ENCODE results near the gene UBE2H.

UBE2H gene

DNA sequence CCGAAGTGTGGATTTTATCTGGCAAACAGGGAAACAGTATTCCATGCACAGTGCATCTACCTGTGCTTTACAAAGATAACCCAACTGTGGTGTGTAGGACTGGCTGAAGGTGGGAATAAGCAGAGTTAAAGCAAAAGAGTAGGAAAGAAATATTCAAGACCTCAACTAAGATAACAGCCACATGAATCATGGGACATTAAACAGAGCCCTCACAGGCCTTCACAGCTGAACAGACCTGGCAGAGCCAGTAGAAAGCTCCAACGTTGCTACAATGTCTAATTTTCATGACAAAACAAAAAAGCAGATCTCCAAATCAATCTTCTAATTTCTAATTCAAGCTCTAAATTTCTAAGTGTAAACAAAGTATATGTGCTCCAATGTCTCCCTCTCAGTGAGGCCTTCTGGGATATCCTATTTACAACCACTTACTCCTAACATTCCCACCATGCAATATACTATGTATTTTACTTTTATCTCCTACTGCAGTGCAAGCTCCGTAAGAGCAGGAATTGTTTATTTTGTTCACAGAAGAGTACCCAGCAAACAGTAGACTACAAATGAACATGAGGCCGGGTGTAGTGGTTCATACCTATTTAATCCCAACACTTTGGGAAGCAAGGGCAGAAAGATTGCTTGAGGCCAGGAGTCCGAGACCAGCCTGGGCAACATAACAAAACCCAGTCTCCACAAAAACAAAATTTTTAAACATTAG lies 63.5 kb downstream of the UBE2H start:
- H3K9me2 ChIP-seq (replicated peaks; ENCODE audit: insufficient read depth, low read length), result no peaks in the 10 kb centered on the region
- TF ChIP-seq EZH2phosphoT487 (conservative IDR thresholded peaks at IDR 0.05; ENCODE audit: low read length), result no peak
- TF ChIP-seq, protein P1, sequence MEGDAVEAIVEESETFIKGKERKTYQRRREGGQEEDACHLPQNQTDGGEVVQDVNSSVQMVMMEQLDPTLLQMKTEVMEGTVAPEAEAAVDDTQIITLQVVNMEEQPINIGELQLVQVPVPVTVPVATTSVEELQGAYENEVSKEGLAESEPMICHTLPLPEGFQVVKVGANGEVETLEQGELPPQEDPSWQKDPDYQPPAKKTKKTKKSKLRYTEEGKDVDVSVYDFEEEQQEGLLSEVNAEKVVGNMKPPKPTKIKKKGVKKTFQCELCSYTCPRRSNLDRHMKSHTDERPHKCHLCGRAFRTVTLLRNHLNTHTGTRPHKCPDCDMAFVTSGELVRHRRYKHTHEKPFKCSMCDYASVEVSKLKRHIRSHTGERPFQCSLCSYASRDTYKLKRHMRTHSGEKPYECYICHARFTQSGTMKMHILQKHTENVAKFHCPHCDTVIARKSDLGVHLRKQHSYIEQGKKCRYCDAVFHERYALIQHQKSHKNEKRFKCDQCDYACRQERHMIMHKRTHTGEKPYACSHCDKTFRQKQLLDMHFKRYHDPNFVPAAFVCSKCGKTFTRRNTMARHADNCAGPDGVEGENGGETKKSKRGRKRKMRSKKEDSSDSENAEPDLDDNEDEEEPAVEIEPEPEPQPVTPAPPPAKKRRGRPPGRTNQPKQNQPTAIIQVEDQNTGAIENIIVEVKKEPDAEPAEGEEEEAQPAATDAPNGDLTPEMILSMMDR (IDR thresholded peaks at IDR 0.05; ENCODE audit: insufficient read depth, low read length, poor library complexity, severe bottlenecking), result no peak
- no peak overlapping the region for H3K27ac ChIP-seq (ENCODE audit: low read depth, low read length)
- H3K4me3 ChIP-seq (ENCODE audit: insufficient read depth, low read length, poor library complexity, severe bottlenecking), result no peak overlapping the region
- no peaks in the 10 kb centered on the region for H3K36me3 ChIP-seq (ENCODE audit: low read length)
- H3K79me2 ChIP-seq (ENCODE audit: insufficient read depth, low read length), result no peaks in the 10 kb centered on the region
- H3K9ac ChIP-seq (ENCODE audit: low read length), result no peak overlapping the region
- H3K4me2 ChIP-seq (ENCODE audit: low read depth, low read length, poor library complexity, severe bottlenecking), result no peak overlapping the region
- H3K9me3 ChIP-seq (ENCODE audit: insufficient read depth, low read length), result no peaks in the 10 kb centered on the region
- H3F3A ChIP-seq (ENCODE audit: insufficient read depth), result no peaks in the 10 kb centered on the region
- H4K20me1 ChIP-seq (ENCODE audit: low read depth, low read length), result no peaks in the 10 kb centered on the region
- no peak overlapping the region for H2AFZ ChIP-seq (ENCODE audit: low read depth, low read length, severe bottlenecking)
- H3K27me3 ChIP-seq (ENCODE audit: low read length), result no peaks in the 10 kb centered on the region

DNA sequence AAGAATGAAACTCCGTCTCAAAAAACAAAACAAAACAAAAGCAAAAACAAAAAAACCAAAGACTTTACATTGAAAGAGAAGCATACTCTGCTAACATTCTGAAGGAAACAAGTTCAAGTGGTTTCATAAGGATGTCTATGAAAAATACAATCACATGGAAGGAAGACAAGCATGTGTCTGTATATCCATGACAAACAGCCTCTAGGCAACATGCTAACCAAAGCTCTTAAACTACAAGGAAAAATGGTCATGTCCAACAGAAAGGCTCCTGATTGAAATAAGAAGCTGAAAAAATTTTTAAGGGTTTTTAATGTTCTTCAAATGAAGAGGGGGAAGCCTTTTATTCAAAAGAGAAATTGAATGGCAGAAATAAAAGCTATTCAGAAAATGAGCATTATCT lies 64.9 kb downstream of the UBE2H start:
- H3K4me2 ChIP-seq (ENCODE audit: low read depth, low read length, poor library complexity, severe bottlenecking), result no peak overlapping the region
- no peaks in the 10 kb centered on the region for H3K9me3 ChIP-seq (ENCODE audit: insufficient read depth, low read length)
- H3K36me3 ChIP-seq (ENCODE audit: low read length), result no peaks in the 10 kb centered on the region
- no peaks in the 10 kb centered on the region for H4K20me1 ChIP-seq (ENCODE audit: low read depth, low read length)
- no peak overlapping the region for H3K27ac ChIP-seq (ENCODE audit: low read depth, low read length)
- H3K9ac ChIP-seq (ENCODE audit: low read length), result no peak overlapping the region
- H3F3A ChIP-seq (ENCODE audit: insufficient read depth), result no peaks in the 10 kb centered on the region
- H3K4me3 ChIP-seq (ENCODE audit: insufficient read depth, low read length, poor library complexity, severe bottlenecking), result no peak overlapping the region
- no peaks in the 10 kb centered on the region for H3K79me2 ChIP-seq (ENCODE audit: insufficient read depth, low read length)
- H3K27me3 ChIP-seq (ENCODE audit: low read length), result no peaks in the 10 kb centered on the region
- H2AFZ ChIP-seq (ENCODE audit: low read depth, low read length, severe bottlenecking), result no peak overlapping the region
- TF ChIP-seq EZH2phosphoT487 (conservative IDR thresholded peaks at IDR 0.05; ENCODE audit: low read length), result no peak
- TF ChIP-seq, protein P1 (IDR thresholded peaks at IDR 0.05; ENCODE audit: insufficient read depth, low read length, poor library complexity, severe bottlenecking), result no peak
- no peaks in the 10 kb centered on the region for H3K9me2 ChIP-seq (replicated peaks; ENCODE audit: insufficient read depth, low read length)

DNA sequence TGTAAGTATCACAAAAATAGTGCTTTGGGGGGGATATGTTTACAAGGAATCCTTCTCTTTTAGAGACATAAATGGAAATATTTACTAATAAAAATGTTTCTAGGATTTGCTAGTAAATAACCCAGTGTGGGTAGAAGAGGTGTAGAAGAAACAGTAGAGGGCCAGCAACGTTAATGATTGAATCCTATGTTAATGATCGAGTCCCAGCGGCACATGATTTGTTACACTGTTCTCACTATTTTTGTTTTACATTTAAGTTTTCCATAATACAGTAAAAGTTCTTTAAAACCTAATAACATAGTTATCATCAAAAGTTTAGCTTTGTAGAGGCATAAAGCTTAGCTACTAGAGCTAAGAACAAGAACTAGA lies 66.0 kb downstream of the UBE2H start:
- H2AFZ ChIP-seq (ENCODE audit: low read depth, low read length, severe bottlenecking), result no peak overlapping the region
- H3K9me2 ChIP-seq (replicated peaks; ENCODE audit: insufficient read depth, low read length), result no peaks in the 10 kb centered on the region

More for the DNA sequence above, 66.0 kb downstream of the UBE2H start:
- Histone ChIP-seq H3K9ac (ENCODE audit: low read length) (no peak overlapping the region), H3K9me3 (ENCODE audit: insufficient read depth, low read length) (no peaks in the 10 kb centered on the region), H3K27me3 (ENCODE audit: low read length) (no peaks in the 10 kb centered on the region), H3K79me2 (ENCODE audit: insufficient read depth, low read length) (no peaks in the 10 kb centered on the region), H3F3A (ENCODE audit: insufficient read depth) (no peaks in the 10 kb centered on the region), H3K27ac (ENCODE audit: low read depth, low read length) (no peak overlapping the region), H3K4me2 (ENCODE audit: low read depth, low read length, poor library complexity, severe bottlenecking) (no peak overlapping the region), H4K20me1 (ENCODE audit: low read depth, low read length) (no peaks in the 10 kb centered on the region), H3K4me3 (ENCODE audit: insufficient read depth, low read length, poor library complexity, severe bottlenecking) (no peak overlapping the region), H3K36me3 (ENCODE audit: low read length) (no peaks in the 10 kb centered on the region)
- no peak for TF ChIP-seq EZH2phosphoT487 (conservative IDR thresholded peaks at IDR 0.05; ENCODE audit: low read length)
- TF ChIP-seq, protein P1 (IDR thresholded peaks at IDR 0.05; ENCODE audit: insufficient read depth, low read length, poor library complexity, severe bottlenecking), result no peak
